ENCODE measurements around the gene ERN1. TPM values are rescaled to one million over a fixed set of nuclear protein-coding genes. Genes with fewer than 3 reads are reported as not detected.

The ERN1 gene
- total RNA-seq, 1 donor from 2014 or later: 22.1 TPM

GRCh38 chr17:63997341-63998048, 132.4 kb downstream of the ERN1 start:
- Histone ChIP-seq H3K4me3 (ENCODE audit: low read depth, low read length) (peak overlapping the region; percentile 44), H3K36me3 (ENCODE audit: control insufficient read depth, insufficient read depth, low read length) (no peaks in the 10 kb centered on the region), H3K27me3 (ENCODE audit: control insufficient read depth, insufficient read depth, low read length) (peaks cover 5% of the 10 kb centered on the region)
- FAIRE-seq: no peak
- TF ChIP-seq CTCF (IDR thresholded peaks at IDR 0.05; ENCODE audit: insufficient read depth, low read length, severe bottlenecking): no peak
- DNase-seq (ENCODE audit: low read depth): no peak

GRCh38 chr17:63996430-63997182, 133.3 kb downstream of the ERN1 start:
- Histone ChIP-seq H3K36me3 (ENCODE audit: control insufficient read depth, insufficient read depth, low read length) (no peaks in the 10 kb centered on the region), H3K4me3 (ENCODE audit: low read depth, low read length) (no peak overlapping the region), H3K27me3 (ENCODE audit: control insufficient read depth, insufficient read depth, low read length) (peaks cover 10% of the 10 kb centered on the region)
- no peak for DNase-seq (ENCODE audit: low read depth)
- no peak for TF ChIP-seq CTCF (IDR thresholded peaks at IDR 0.05; ENCODE audit: insufficient read depth, low read length, severe bottlenecking)
- no peak for FAIRE-seq

- Histone ChIP-seq H3K4me3 (ENCODE audit: low read depth, low read length) (no peak overlapping the region), H3K27me3 (ENCODE audit: control insufficient read depth, insufficient read depth, low read length) (peaks cover 12% of the 10 kb centered on the region), H3K36me3 (ENCODE audit: control insufficient read depth, insufficient read depth, low read length) (no peaks in the 10 kb centered on the region)
- FAIRE-seq (no peak), DNase-seq (ENCODE audit: low read depth) (no peak)
- TF ChIP-seq CTCF (IDR thresholded peaks at IDR 0.05; ENCODE audit: insufficient read depth, low read length, severe bottlenecking): no peak
Measured at GRCh38 chr17:63995626-63996025, 134.3 kb downstream of the ERN1 start.

GRCh38 chr17:63993368-63993985, 136.5 kb downstream of the ERN1 start:
- DNase-seq (ENCODE audit: low read depth) (no peak), FAIRE-seq (no peak)
- H3K27me3 ChIP-seq (ENCODE audit: control insufficient read depth, insufficient read depth, low read length): peaks cover 21% of the 10 kb centered on the region
- no peaks in the 10 kb centered on the region for H3K36me3 ChIP-seq (ENCODE audit: control insufficient read depth, insufficient read depth, low read length)
- H3K4me3 ChIP-seq (ENCODE audit: low read depth, low read length): no peak overlapping the region
- no peak for TF ChIP-seq CTCF (IDR thresholded peaks at IDR 0.05; ENCODE audit: insufficient read depth, low read length, severe bottlenecking)

GRCh38 chr17:63991611-63992010, 138.3 kb downstream of the ERN1 start:
- no peak for TF ChIP-seq CTCF (IDR thresholded peaks at IDR 0.05; ENCODE audit: insufficient read depth, low read length, severe bottlenecking)
- no peak overlapping the region for H3K4me3 ChIP-seq (ENCODE audit: low read depth, low read length)
- peaks cover 15% of the 10 kb centered on the region for H3K27me3 ChIP-seq (ENCODE audit: control insufficient read depth, insufficient read depth, low read length)
- FAIRE-seq (no peak), DNase-seq (ENCODE audit: low read depth) (no peak)
- H3K36me3 ChIP-seq (ENCODE audit: control insufficient read depth, insufficient read depth, low read length): no peaks in the 10 kb centered on the region
